ES-I3 (cell line): Measurements from ENCODE around the gene ZNF268.

Experiments
- H3K36me3 ChIP-seq: 2 replicates; pipeline ENCODE4 v1.6.1; 2013; ENCODE audit warnings: mild to moderate bottlenecking, low read length, control low read depth, moderate library complexity; ENCODE audit not compliant: insufficient read depth
- H3K4me1 ChIP-seq: 2 replicates; pipeline ENCODE4 v1.6.1; 2013; ENCODE audit warnings: mild to moderate bottlenecking, control low read depth, low read length; ENCODE audit not compliant: insufficient read depth
- H3K9ac ChIP-seq: 2 replicates; pipeline ENCODE4 v1.6.1; 2013; ENCODE audit warnings: low read depth, mild to moderate bottlenecking, low read length, moderate library complexity
- H3K9me3 ChIP-seq: 2 replicates; pipeline ENCODE4 v1.6.1; 2013; ENCODE audit warnings: mild to moderate bottlenecking, low read length, moderate library complexity; ENCODE audit not compliant: control insufficient read depth, insufficient read depth

Gene ZNF268

GRCh38 chr12:133206390-133206789 is 25.1 kb downstream of the ZNF268 start:
- Histone ChIP-seq H3K9me3 (peaks cover 45% of the 10 kb centered on the region), H3K9ac (no peak overlapping the region), H3K4me1 (no peaks in the 10 kb centered on the region), H3K36me3 (peaks cover 20% of the 10 kb centered on the region)

- H3K4me1 ChIP-seq: no peaks in the 10 kb centered on the region
Observed at GRCh38 chr12:133215724-133216123, 34.4 kb downstream of the ZNF268 start.

GRCh38 chr12:133217219-133217618 is 35.9 kb downstream of the ZNF268 start:
- no peak overlapping the region for H3K9ac ChIP-seq
- peaks cover 8% of the 10 kb centered on the region; the same call in 1 of the 2 replicates for H3K9me3 ChIP-seq
- H3K36me3 ChIP-seq: no peaks in the 10 kb centered on the region
- no peaks in the 10 kb centered on the region for H3K4me1 ChIP-seq

More at GRCh38 chr12:133215724-133216123, 34.4 kb downstream of the ZNF268 start:
- Histone ChIP-seq H3K9me3 (peaks cover 5% of the 10 kb centered on the region; the same call in 1 of the 2 replicates), H3K36me3 (no peaks in the 10 kb centered on the region), H3K9ac (no peak overlapping the region)

- H3K36me3 ChIP-seq: no peaks in the 10 kb centered on the region
- H3K4me1 ChIP-seq: no peaks in the 10 kb centered on the region
- no peak overlapping the region for H3K9ac ChIP-seq
- H3K9me3 ChIP-seq: peaks cover 6% of the 10 kb centered on the region; the same call in 1 of the 2 replicates
Observed at GRCh38 chr12:133220521-133220920, 39.2 kb downstream of the ZNF268 start.

- Histone ChIP-seq H3K9me3 (peaks cover 6% of the 10 kb centered on the region; the same call in 1 of the 2 replicates), H3K4me1 (no peaks in the 10 kb centered on the region), H3K36me3 (no peaks in the 10 kb centered on the region), H3K9ac (no peak overlapping the region)
Observed at GRCh38 chr12:133221241-133221640, 39.9 kb downstream of the ZNF268 start.

- no peaks in the 10 kb centered on the region for H3K4me1 ChIP-seq
- peaks cover 6% of the 10 kb centered on the region; the same call in 1 of the 2 replicates for H3K9me3 ChIP-seq
- no peak overlapping the region for H3K9ac ChIP-seq
- H3K36me3 ChIP-seq: no peaks in the 10 kb centered on the region
Observed at GRCh38 chr12:133222211-133222610, 40.9 kb downstream of the ZNF268 start.

- H3K36me3 ChIP-seq: no peaks in the 10 kb centered on the region
- H3K9me3 ChIP-seq: peaks cover 6% of the 10 kb centered on the region; the same call in 1 of the 2 replicates
- no peaks in the 10 kb centered on the region for H3K4me1 ChIP-seq
- no peak overlapping the region for H3K9ac ChIP-seq
Observed at GRCh38 chr12:133225527-133225926, 44.2 kb downstream of the ZNF268 start.

GRCh38 chr12:133226690-133227089 is 45.4 kb downstream of the ZNF268 start:
- Histone ChIP-seq H3K4me1 (no peaks in the 10 kb centered on the region), H3K9me3 (0 out of 2 replicates have a peak, but pooled peaks cover 4% of the 10 kb centered on the region), H3K36me3 (no peaks in the 10 kb centered on the region; the same call in 1 of the 2 replicates), H3K9ac (no peak overlapping the region)

- no peak overlapping the region for H3K9ac ChIP-seq
- 0 out of 2 replicates have a peak, but pooled peaks cover 4% of the 10 kb centered on the region for H3K9me3 ChIP-seq
- H3K4me1 ChIP-seq: no peaks in the 10 kb centered on the region
- H3K36me3 ChIP-seq: no peaks in the 10 kb centered on the region; the same call in 1 of the 2 replicates
Observed at GRCh38 chr12:133227281-133227852, 46.1 kb downstream of the ZNF268 start.

- Histone ChIP-seq H3K9me3 (no peaks in the 10 kb centered on the region), H3K9ac (no peak overlapping the region), H3K4me1 (no peaks in the 10 kb centered on the region), H3K36me3 (no peaks in the 10 kb centered on the region; the same call in 1 of the 2 replicates)
Observed at GRCh38 chr12:133231001-133231400, 49.7 kb downstream of the ZNF268 start.

GRCh38 chr12:133233006-133233405 is 51.7 kb downstream of the ZNF268 start:
- no peaks in the 10 kb centered on the region for H3K4me1 ChIP-seq
- no peaks in the 10 kb centered on the region; the same call in 1 of the 2 replicates for H3K36me3 ChIP-seq
- no peak overlapping the region for H3K9ac ChIP-seq
- no peaks in the 10 kb centered on the region for H3K9me3 ChIP-seq

GRCh38 chr12:133233993-133234564 is 52.8 kb downstream of the ZNF268 start:
- Histone ChIP-seq H3K9me3 (no peaks in the 10 kb centered on the region), H3K36me3 (no peaks in the 10 kb centered on the region; the same call in 1 of the 2 replicates), H3K9ac (no peak overlapping the region), H3K4me1 (no peaks in the 10 kb centered on the region)

GRCh38 chr12:133234971-133235370 is 53.7 kb downstream of the ZNF268 start:
- H3K9ac ChIP-seq: no peak overlapping the region

GRCh38 chr12:133235401-133236112 is 54.3 kb downstream of the ZNF268 start, which contains the start of gene ANHX:
Gene ANHX (minus strand): TSS chr12:133235877. CDS start chr12:133234356, 1,521 bp downstream.
- Histone ChIP-seq H3K36me3 (no peaks in the 10 kb centered on the region; the same call in 1 of the 2 replicates), H3K9me3 (no peaks in the 10 kb centered on the region; the same call in 1 of the 2 replicates), H3K4me1 (no peaks in the 10 kb centered on the region), H3K9ac (no peak within 1 kb of the TSS)

More at GRCh38 chr12:133234971-133235370, 53.7 kb downstream of the ZNF268 start:
- no peaks in the 10 kb centered on the region for H3K4me1 ChIP-seq
- H3K36me3 ChIP-seq: no peaks in the 10 kb centered on the region; the same call in 1 of the 2 replicates
- H3K9me3 ChIP-seq: no peaks in the 10 kb centered on the region
